GM10847 (cell line): ENCODE data around the gene RNF144A.

Experiments
- POLR2A ChIP-seq: IDR thresholded peaks from 2 replicates; pipeline ENCODE4 v1.6.1; 2011; ENCODE audit not compliant: insufficient read length; ENCODE audit errors: extremely low read depth

The RNF144A gene

DNA sequence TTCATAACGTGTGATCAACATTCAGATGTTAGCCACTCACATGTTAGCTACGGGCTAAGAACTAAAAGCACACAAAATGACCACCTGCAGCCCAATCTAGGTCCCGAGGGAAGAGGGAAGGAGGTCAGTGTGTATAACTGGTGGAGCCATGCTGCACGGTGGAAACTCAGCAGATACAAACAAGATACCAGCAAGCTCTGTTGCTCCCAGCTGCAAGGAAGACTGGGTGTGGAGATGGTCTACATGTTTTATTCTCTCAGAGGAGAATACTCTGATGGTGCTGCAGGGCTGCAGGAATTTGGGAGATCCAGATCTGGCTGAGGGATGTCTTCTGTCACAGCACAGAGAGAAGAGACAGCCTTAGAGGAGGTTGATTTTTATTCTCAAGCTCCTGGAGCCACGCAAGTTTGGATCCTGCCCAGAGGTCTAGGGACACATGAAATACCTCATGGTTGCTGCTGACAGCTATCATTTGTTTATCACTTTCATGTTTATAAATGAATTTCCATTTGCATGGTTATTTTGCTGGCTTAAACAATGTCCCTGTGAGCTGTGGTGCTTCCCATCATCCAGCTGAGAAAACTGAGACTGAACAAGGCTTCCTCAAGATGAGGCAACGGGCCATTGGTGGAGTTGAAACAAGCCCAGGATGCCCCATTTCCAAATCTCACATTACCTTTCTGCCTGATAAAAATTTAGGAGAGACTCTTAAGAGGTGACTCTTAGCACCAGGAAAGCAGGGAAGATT, 30.9 kb downstream of the RNF144A start:
- no peak for TF ChIP-seq POLR2A

DNA sequence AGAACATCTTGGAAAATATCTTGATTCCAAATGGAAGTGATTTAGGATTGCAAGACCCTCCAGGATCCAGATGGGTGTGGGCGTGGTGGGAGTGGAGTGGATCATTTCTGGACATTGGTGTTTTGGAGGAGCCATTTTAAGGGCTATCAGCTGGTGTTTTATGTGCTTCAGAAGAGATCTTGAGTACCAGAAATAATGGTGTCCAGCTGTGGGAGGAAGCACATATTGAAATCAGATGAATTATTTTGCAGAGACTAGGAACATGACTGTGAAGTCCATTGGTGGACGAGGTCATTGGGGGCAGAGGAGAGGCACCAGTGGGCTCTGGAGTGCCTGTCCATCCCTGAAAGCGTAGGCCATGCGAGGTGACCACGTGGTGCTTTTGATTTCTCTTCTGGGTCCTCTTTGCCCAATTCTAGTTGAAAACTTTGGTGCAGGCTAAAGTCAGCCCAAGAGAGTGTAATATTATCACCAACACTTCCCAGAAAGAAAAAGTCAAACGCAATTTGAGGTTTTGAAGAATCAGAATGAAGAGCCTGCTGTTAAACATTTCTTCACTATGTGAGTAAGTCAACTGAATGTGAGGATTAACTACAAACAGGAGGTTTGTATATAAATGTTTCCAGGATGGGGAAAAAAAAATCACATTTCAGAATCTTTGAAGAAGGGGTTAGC, 31.6 kb downstream of the RNF144A start:
- TF ChIP-seq POLR2A, result no peak

DNA sequence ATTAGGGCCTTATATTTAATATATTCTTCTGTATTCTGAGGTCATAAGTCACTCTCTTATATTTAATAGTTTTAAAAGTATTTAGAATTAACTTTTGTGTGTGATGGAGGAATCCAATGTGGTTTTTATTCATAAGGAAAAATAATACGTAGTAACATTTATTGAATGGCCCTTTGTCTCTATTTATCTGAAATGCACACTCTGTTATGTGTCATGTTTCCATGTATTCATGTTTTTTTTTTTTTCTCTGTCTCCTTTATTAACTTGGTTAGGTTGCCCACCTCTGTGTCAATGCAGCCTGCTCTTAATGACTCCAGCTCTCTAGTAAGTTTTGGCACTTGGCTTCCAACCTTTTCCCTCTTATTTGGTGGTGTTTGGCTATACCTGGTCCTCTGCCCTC, 33.8 kb downstream of the RNF144A start:
- no peak for TF ChIP-seq POLR2A

DNA sequence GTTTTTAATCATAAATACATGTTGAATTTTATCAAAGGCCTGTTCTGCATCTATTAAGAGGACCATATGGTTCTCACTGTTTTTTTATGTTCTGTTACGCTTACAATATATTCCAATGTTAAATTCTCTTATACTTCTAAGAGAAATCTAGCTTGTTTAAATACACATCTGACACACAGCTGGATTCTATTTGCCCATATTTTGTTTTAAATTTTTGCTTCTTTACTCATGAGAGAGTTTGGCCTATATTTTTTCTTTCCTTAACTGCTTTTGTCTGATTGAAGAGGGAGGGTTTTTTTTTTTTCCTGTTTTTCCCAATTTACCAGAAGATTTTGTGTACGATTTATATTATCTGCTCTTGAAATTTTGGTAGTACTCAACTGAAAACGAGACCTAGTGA, 34.9 kb downstream of the RNF144A start:
- no peak for TF ChIP-seq POLR2A

DNA sequence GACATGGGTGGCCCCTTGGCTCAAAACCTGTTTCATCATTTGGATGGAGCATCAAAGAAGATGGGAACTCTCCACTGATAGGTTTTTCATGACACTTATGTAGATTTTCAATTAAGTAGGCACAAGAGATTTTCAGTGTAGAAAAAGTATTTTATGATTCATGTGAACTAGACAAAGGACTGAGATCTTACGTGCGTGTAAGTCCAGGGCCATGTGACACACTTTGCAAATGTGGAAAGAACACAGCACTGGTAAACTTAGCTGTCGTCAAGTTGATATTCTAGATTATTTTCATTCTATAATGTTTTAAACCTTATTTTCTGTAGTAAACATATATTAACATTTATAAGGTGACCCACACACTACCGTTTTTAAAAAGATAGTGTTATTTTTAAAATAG, 37.4 kb downstream of the RNF144A start:
- no peak for TF ChIP-seq POLR2A

DNA sequence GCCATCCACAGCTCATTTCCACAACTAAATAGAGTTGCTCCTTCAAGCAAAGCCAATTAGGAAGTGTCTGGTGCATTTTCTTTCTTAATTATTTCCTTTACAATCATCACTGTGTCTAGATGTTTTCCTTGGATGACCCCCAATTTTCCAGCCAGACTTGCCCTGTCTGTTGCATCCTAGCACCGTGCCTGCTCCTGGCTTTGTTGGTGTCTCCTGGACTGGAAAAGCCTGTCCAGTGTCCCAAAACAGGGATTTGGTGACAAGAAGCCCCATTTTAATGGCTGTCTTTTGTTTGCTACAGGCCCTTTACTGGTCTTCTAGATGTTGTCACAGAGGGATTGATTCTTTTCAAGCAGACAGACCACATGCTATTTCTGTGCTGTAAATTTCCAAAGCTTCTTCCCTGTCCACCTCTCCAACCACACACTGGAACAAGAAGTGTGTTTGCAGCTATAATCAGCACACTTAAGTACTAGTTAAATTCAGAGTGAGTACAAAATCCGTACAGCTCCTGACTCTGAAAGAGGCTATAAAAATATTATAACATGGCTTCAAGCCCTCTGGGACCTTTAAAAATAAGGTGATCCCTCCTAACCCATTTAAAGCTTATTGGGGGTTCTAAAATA, 38.4 kb downstream of the RNF144A start:
- no peak for TF ChIP-seq POLR2A

DNA sequence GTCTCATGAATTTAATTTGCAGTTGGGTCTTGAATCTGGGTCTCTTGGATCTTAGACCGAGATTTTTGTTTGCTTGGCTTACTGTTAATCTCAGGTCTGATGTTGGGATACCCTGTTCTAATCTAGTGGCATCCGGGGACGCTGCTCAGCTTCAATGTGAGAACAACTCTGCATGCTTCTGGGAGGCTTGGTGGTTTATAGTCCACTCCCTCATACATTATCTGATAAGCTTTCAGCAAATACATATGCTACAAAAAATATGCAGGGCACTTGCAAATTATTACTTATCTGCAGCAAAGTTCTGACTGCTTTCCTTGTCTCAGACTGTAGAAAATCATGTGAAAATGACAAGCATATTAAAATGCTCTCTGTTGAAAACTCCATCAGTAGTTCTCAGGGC, 39.4 kb downstream of the RNF144A start:
- no peak for TF ChIP-seq POLR2A

DNA sequence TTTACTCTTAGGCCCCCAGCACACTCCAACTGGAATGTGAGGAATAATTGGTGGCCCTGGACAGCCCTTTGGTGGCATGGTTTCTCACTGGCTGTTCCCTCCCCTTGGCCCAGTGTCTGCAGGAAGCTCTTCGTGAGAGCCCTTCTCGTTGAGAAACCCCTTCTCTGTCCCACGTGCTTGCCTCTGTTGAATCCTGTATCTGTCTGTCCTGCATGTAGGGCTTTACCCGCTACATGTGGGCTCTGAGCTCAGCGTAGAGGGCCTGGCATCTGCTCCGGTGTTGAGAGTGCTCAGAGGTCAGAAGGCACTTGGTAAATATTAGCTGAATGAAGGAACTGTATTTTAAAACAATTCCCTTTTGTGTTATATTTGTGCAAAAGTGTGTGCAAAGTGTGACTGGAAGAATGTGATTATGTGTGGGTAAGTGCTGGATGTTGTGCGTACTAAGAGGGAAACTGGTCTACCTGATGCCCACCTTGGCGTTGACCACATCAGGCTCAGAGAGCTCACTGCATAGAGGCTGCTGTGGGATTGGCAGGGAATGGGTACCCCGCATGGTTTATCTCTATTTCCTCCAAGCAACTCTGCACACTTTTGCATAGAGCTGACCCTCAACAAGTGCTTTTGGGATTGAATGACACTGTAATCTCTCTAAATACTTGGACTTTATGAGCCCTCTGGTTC, 40.0 kb downstream of the RNF144A start:
- no peak for TF ChIP-seq POLR2A

DNA sequence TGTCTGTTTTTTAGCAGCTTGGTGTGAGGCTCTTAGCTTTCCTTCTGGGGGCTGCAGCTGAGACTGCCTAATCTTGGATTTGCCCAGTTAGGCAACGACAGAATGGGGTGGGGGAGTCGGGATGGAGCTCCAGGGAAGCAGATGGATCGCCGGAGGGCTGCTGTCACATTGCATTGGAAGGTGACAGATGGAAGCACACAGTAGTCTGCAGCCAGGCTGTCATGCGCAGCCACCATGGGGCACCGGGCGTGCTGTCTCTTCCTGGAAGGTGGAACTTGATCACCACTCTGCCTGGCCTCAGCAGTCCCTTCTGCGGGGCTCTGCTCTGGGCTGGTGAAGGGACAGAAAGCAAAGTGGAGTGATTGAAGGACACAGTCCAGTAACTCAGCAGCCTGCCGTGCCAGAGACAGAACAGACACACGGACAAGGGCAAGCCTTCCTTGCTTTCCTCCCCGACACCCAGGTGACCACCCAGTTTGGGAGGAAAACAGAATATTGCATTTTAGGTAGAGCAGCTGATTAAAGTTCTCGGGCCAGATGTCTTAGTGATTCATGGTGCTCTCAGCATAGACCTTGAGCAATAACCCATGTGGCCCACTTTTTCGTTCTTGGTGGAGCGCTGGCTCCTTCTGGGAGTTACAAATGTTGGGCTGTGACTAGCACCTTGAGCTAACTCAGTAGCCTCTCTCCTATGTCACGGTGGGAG, 40.9 kb downstream of the RNF144A start:
- no peak for TF ChIP-seq POLR2A

DNA sequence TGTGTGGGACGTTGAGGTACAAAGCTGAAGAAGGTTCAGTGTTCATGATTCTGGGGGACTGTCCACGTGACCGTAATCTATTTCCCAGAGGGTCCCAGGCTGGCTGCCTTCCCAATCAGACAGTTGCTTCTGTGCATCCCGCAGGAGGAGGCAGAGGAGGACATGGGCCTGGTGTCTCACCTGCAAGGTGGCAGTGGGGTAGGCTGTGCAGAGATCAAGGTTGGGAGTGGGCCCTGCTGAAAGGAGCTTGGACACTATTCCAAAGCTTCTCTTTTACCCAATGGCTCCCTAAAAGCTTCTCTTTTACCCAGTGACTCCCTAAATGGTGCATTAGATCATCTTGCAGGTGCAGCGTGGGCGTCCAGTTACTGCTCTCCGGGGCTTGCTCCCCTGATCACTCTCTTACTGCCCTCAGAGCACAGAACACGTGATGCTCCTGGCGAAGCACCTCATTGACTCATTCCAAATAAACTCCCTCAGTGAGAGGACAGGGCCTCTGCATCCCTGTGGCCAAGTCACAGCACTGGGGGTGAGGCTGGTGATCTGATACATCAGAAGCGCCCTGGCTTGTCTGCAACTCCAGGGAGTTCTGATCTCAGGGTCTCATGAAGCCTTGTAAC, 41.5 kb downstream of the RNF144A start:
- no peak for TF ChIP-seq POLR2A

DNA sequence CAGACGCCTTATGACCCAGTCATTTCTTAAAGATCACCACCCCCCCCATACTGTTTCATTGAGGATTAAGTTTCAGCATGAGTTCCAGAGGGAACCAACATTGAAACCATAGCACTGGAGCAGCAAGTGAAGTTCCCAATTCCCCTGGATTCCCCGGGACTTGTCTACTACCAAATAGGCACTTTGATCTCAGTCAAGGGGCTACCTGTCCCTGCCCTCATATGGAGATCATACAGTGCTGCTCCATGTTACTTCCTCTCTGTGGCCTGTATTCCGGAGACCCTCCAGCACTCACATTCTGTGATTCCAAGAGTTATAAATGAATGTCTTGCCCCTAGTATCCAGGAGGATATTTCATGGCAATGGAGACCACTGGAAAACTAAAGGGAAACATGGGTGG, 42.5 kb downstream of the RNF144A start:
- TF ChIP-seq POLR2A, result no peak

DNA sequence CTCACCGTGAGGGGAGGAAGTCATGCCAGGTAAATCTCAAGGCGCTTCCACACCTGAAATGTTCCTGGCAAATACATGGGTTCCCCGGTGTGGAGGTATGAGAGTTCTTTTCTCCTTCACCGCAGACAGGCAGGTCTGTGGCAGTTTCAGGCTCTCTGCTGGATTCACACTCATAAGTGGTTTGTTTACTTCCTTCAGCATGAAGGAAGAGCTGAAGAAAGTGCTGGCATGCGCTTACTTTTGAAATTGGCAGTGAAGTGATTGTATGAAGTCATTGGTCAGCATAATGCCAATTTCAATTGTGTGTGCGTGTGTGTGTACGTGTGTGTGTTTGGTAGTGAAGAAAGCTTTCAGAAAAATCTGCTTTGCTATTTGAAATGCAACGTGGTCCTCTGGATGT, 43.4 kb downstream of the RNF144A start:
- no peak for TF ChIP-seq POLR2A

DNA sequence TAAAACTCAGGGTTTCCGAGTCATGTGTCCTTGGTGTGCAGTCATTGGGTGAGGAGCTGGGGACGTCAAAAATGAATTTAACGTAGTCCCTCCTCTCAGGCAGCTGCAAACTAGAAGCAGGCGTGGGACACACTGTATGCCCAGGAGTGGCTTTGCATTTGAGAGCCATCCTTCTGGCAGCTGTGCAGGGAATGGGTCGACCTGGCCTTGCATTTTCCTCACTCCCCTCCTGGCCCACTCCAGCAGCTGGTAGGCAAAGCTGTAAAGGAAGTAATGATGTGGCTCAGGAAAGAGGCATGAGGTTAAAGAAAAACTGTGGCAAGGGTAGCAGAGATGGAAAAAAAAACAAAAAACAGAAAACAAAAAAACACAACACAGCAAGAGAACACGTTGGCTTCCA, 46.5 kb downstream of the RNF144A start:
- no peak for TF ChIP-seq POLR2A

DNA sequence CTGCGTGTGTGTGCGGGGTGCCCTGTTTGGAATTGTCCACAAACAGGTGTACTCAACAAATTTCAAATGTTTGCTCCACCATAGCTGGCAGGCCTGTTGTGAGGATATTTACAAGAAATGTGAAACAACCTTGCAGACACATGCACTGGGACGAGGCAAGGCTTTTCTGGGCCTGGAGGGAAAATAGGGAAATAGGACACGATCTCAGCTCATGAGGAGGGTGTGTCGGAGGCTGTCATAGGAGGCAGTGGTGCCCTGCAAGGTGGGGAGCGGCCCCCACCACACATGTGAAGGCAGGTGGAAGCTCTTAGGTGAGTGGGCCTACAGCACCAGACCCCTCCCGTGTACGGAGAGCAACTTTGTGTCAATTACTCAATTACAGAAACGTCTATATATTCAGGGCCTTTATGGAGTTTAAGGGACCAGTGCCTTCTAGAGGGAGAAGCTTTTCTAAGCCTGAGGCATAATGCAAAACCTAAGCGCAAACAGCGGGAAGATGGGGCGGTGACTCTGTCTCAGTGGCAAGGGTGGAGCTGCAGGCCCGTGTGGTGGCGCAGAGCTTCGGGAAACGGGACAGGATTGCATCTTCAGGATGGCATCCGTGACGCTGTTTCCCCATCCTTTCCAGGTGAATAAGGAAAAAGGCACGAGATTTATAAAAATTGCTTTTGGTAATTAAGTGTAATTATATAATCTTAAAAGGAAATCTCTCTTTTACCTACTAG, 48.0 kb downstream of the RNF144A start:
- TF ChIP-seq POLR2A, result no peak
